Measurements from ENCODE around the gene ENO1.

GRCh38 chr1:8856689-8857412 is 21.6 kb downstream of the ENO1 start:
- no peak for TF ChIP-seq CTCF (IDR thresholded peaks at IDR 0.05 in 8 of 11, conservative IDR thresholded peaks at IDR 0.05 in 3 of 11)
- TF ChIP-seq POLR2AphosphoS5 (IDR thresholded peaks at IDR 0.05): peak in 2 of 3 donors; percentile 15 to 21
- TF ChIP-seq POLR2A (IDR thresholded peaks at IDR 0.05): no peak
